Daoy (cell line): ENCODE results near the gene GNG3. TPM values are rescaled to one million over a fixed set of nuclear protein-coding genes. Genes with fewer than 3 reads are reported as not detected.
A peak's percentile ranks its signal among the peaks of the same experiment; 100 is the strongest.
"Not testable (repeated sequence)": the region's sequence is repeated elsewhere in the genome, so short reads cannot be mapped to it uniquely, and the experiment has no call there.

Experiments used
- DNase-seq: peaks from one replicate; pipeline ENCODE4 v3.0.0-alpha.2; 2015; ENCODE audit warnings: low read depth
- total RNA-seq: library from RNA; depleted of rRNA; stranded (reverse); fragments of >200 nt; shearing (Covaris generic); gene quantifications from 2 replicates; pipeline ENCODE4 v1.2.3, GENCODE V29; 2014; rRNA removed

The GNG3 gene
- total RNA-seq, result not detected in 2 replicates

GRCh38 chr11:62707277-62707861 lies at the start of gene GNG3, which contains the start of gene BSCL2:
GNG3 (plus strand) TSS chr11:62707676; CDS start chr11:62708296, 620 bp downstream.
BSCL2 (minus strand) TSS chr11:62707424; CDS start chr11:62707195, 229 bp downstream.
- DNase-seq, result no peak

GRCh38 chr11:62664405-62665074 lies 42.9 kb upstream of the GNG3 start:
- DNase-seq, result peak; percentile 67

- DNase-seq, result peak; percentile 91
These were observed 42.3 kb upstream of the GNG3 start, which contains the start of the genes C11orf98 and CSKMT for GRCh38 chr11:62665075-62665598. C11orf98 (minus strand) TSS chr11:62665210; CDS start chr11:62665169, 41 bp downstream. CSKMT (plus strand) TSS chr11:62665312; CDS start chr11:62665880, 568 bp downstream.

- peak; percentile 51 for DNase-seq
These were observed 41.7 kb upstream of the GNG3 start for GRCh38 chr11:62665599-62666258.

GRCh38 chr11:62666259-62666926 lies 41.1 kb upstream of the GNG3 start:
- DNase-seq, result no peak

GRCh38 chr11:62667460-62667859 lies 40.0 kb upstream of the GNG3 start:
- DNase-seq, result no peak

GRCh38 chr11:62669420-62670161 lies 37.9 kb upstream of the GNG3 start:
- DNase-seq, result no peak

- DNase-seq, result no peak
These were observed 36.3 kb upstream of the GNG3 start for GRCh38 chr11:62671236-62671607.

GRCh38 chr11:62671608-62672389 lies 35.7 kb upstream of the GNG3 start, which contains the start of the genes LBHD1 and UQCC3:
LBHD1 (minus strand) TSS chr11:62672267; CDS start chr11:62670031, 2,236 bp downstream.
UQCC3 (plus strand) TSS chr11:62671673; CDS start chr11:62671746, 73 bp downstream.
- peak; percentile 86 for DNase-seq

- no peak for DNase-seq
These were observed 34.3 kb upstream of the GNG3 start for GRCh38 chr11:62673196-62673525.

- DNase-seq, result not testable (repeated sequence)
These were observed 32.1 kb upstream of the GNG3 start for GRCh38 chr11:62675415-62675814.

- no peak for DNase-seq
These were observed 30.8 kb upstream of the GNG3 start for GRCh38 chr11:62676698-62677097.

GRCh38 chr11:62677156-62677555 lies 30.3 kb upstream of the GNG3 start:
- no peak for DNase-seq

GRCh38 chr11:62677714-62678113 lies 29.8 kb upstream of the GNG3 start:
- DNase-seq, result no peak

GRCh38 chr11:62678433-62678769 lies 29.1 kb upstream of the GNG3 start:
- DNase-seq, result no peak

- DNase-seq, result peak; percentile 91
These were observed 28.4 kb upstream of the GNG3 start, which contains the start of gene UBXN1 for GRCh38 chr11:62678770-62679696. UBXN1 (minus strand) TSS chr11:62679073; CDS start chr11:62678923, 150 bp downstream.

- DNase-seq, result peak; percentile 64
These were observed 26.6 kb upstream of the GNG3 start for GRCh38 chr11:62680825-62681240.

GRCh38 chr11:62682518-62682917 lies 25.0 kb upstream of the GNG3 start:
- no peak for DNase-seq
